GM10266 (cell line): ENCODE data around the gene DEFB114.
A peak's percentile ranks its signal among the peaks of the same experiment; 100 is the strongest.

Experiments used
- DNase-seq: peaks from one replicate; pipeline ENCODE4 v3.0.0; 2012; ENCODE audit errors: extremely low spot score
- CTCF ChIP-seq: IDR thresholded peaks from 2 replicates; pipeline ENCODE4 v1.5.1; 2012; ENCODE audit warnings: mild to moderate bottlenecking, low read depth; ENCODE audit not compliant: control insufficient read depth, insufficient read depth; ENCODE audit errors: missing control alignments

DEFB114 gene

GRCh38 chr6:49980898-49981297 lies 16.9 kb upstream of the DEFB114 start:
- TF ChIP-seq CTCF = no peak
- DNase-seq = peak; percentile 4

GRCh38 chr6:49979584-49979983 lies 15.6 kb upstream of the DEFB114 start:
- DNase-seq = peak; percentile 5
- TF ChIP-seq CTCF = no peak

GRCh38 chr6:49978332-49979226 lies 14.6 kb upstream of the DEFB114 start:
- TF ChIP-seq CTCF = no peak
- DNase-seq = no peak

- DNase-seq = no peak
- no peak for TF ChIP-seq CTCF
Observed at GRCh38 chr6:49969605-49970004, 5.6 kb upstream of the DEFB114 start, which contains the start of gene DEFB113. Gene DEFB113 (minus strand): TSS chr6:49969625. CDS start chr6:49969625, 0 bp downstream.

GRCh38 chr6:49966823-49967222 lies 2.9 kb upstream of the DEFB114 start:
- no peak for TF ChIP-seq CTCF
- DNase-seq = no peak

GRCh38 chr6:49966334-49966733 lies 2.4 kb upstream of the DEFB114 start:
- no peak for TF ChIP-seq CTCF

GRCh38 chr6:49958180-49958579 lies 5.8 kb downstream of the DEFB114 start:
- TF ChIP-seq CTCF = no peak
- DNase-seq = no peak

More at GRCh38 chr6:49966334-49966733, 2.4 kb upstream of the DEFB114 start:
- no peak for DNase-seq
